NCI-H187 treated with DMSO at 0.1 percent for 48 hours (cell line): Measurements from ENCODE around the gene UBE3C.
"Not testable (repeated sequence)": the region's sequence is repeated elsewhere in the genome, so short reads cannot be mapped to it uniquely, and the experiment has no call there.

Experiments
- DNase-seq: peaks from one replicate; lab custom pipeline; 2025; lab: John Stamatoyannopoulos, UW

Gene UBE3C

DNA sequence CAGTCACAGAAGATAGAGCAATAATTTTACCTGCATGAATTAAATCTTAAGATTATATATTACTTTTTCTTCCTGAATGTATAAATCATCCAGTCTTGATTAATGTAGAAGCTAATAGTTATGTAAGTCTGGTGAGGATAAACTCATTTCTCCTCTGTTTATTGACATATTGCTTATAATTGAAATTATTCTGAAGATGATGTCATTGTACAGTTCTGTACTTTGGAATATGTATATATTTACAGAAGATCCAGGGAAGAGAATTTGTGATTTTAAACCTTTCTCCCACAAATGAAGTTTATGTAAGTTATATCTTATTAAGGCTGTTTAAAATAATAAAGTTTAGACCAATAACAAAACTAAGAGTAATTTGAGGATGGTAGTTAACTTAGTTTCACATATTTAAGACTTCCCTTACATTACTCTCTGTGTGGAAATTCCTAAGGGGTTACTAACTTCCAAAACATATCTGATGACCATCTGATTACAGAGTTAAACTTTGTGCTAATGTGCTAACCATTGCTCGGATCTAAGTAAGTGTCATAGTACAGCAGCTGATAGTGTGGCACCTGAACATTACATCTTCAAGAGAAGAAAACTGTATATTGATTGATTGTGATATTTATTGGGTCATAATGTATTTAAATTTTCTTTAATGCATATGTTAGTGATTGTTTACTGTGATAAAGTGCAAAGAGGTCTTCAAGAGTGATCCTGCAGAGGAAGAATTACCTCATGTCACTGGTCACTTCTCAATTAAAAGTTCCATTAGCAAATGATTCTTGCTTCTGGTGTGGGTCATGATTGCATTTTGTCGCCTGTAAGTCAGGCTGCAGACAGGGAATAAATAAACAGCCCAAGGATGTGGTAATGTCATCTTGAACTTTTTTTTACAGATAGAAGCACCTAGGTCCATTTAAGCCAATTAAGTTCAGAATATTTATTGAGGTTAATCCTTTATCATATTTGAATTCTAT is 96.9 kb downstream of the UBE3C start:
- no peak for DNase-seq

DNA sequence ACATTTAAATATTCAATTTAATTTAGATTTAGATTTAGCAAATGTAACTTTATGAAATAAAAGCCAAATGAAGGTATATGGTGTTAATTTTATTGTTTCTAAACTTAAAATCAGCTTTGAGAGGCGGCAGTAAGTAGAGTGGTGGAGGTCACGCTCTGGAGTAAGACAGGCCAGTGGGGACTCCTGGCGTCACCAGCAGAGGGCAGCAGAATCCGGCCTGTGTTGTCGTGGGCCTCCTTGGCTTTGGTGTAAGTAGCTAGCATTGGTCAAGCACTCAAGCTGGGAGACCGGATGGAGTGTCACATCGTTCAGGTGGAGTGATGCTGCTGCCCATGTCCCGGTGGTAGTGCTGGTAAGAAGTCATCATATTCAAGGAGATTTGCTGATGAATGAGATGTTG is 99.4 kb downstream of the UBE3C start:
- no peak for DNase-seq

DNA sequence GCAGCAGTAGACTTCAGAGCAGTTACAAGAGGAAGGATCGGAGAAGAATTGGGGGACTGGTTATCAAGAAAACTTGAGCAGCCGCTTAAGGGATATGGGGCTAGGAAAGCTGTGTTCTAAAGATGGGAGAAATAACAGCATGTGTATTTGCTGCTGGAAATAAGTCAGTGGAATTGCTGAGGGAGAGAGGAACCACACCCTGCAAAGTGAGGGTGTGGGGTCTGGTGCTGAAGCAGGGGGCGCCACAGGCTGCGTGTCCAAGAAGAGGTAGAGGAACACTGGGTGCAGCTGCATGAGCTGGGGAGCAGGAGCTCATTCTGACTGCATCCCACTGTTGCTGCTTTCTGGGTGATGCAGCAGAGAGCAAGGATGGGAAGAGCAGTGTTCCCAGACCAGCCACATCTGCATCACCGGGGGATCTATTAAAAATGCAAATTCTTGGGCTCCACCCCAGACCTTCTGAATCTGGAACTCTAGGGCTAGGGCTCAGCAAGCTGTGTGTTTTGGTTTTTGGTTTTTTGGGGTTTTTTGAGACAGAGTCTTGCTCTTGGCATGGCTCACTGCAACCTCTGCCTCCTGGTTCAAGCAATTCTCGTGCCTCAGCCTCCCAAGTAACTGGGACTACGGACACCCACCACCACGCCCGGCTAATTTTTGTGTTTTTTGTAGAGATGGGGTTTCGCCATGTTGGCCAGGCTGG is 101.0 kb downstream of the UBE3C start:
- DNase-seq = no peak

DNA sequence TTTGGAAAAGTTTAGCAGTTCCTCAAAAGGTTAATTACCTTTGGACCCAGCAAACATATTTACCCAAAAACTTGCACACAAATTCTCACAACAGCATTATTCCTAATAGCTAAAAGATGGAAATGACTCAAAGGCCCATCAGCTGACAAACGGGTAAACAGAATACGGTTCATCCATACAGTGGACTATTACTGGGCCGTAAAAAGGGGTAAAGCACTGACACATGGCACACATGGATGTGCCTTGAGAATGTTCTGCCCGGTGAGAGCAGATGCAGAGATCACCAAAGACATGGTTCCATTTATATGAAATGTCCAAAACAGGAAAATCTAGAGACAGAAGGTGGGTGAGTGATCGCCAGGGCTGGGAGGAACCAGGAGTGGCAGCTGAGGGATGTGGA is 102.9 kb downstream of the UBE3C start:
- DNase-seq = no peak

DNA sequence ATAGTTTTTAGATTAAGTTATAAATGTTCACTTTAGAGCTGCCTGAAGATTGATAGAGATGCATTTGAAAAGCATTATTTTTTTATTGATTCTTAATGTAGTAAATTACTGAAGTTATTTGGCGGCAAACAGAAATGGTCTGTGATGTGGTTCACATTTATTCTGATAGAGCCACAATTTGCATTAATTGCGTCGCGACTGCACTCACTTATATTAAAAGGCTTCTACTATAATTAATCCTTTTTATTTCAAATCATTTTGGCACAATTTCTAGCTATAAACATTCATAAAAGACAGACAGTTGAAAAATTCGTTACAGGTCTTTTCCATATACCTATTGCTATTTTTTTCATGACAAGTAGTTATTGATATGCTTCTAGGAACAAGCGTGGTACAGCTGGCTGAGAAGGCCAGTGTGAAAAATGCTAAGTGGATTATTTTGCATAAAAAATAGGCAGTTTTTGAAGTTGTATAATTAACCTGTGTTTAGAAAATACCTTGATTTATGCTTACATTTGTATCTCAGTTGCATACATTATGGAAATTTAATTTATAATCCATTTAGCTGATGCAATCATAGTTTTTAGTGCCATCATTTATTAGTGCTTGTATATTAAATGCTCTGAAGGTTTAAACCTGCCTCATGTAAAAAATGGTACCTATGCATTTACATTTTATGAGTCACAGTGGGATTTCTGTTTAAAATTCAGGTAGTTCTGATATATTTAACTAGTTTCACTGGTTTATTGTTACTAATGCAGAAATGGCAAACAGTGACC is 106.0 kb downstream of the UBE3C start:
- no peak for DNase-seq

DNA sequence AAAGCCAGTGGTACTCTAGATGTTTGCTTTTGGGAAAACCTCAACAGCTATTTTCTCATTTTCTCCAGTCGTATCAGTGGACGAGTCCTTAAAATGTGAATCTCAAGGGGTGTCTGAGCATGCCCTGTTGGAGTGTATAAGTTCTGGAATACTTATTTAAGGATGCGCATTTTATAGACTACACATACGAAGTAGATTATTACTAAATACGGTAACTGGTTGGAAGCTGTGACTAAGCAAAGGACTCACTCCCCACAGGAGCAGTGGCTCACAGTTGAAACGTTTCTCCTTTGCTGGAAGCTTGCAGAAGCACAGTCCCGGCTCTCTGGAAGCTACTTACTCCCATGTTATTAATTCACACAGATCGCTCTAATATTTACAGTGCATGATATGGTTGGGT is 107.3 kb downstream of the UBE3C start:
- no peak for DNase-seq

- no peak for DNase-seq
These were observed 109.9 kb downstream of the UBE3C start for GRCh38 chr7:157248659-157249058.

- DNase-seq = no peak
These were observed 112.0 kb downstream of the UBE3C start for GRCh38 chr7:157250605-157251228.

DNA sequence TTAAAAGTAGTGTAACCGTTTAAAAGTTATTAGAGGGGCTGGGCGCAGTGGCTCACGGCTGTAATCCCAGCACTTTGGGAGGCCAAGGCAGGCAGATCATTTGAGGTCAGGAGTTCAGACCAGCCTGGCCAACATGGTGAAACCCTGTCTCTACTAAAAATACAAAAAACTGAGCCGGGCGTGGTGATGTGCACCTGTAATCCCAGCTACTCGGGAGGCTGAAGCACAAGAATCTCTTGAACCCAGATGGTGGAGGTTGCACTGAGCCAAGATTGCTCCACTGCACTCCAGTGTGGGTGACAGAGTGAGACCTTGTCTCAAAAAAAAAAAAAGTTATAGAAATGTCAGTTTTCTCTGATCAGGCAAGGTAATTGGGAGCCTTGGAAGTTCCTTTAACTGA is 113.1 kb downstream of the UBE3C start:
- DNase-seq = not testable (repeated sequence)

- no peak for DNase-seq
These were observed 115.1 kb downstream of the UBE3C start for GRCh38 chr7:157253850-157254249.

DNA sequence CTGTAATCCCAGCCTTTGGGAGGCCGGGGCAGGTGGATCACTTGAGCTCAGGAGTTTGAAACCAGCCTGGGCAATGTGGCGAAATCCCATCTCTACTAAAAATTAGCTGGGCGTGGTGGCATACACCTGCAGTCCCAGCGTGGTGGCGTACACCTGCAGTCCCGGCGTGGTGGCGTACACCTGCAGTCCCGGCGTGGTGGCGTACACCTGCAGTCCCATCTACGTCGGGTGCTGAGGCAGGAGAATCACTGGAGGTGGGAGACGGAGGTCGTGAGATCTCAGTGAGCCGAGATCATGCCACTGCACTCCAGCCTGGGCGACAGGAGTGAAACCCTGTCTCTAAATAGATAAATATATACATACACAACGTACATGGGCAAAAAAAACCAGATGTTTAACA is 116.1 kb downstream of the UBE3C start:
- DNase-seq = not testable (repeated sequence)

- DNase-seq = no peak
These were observed 116.5 kb downstream of the UBE3C start for GRCh38 chr7:157255201-157255606.

- DNase-seq = no peak
These were observed 124.4 kb downstream of the UBE3C start for GRCh38 chr7:157263156-157263555.

DNA sequence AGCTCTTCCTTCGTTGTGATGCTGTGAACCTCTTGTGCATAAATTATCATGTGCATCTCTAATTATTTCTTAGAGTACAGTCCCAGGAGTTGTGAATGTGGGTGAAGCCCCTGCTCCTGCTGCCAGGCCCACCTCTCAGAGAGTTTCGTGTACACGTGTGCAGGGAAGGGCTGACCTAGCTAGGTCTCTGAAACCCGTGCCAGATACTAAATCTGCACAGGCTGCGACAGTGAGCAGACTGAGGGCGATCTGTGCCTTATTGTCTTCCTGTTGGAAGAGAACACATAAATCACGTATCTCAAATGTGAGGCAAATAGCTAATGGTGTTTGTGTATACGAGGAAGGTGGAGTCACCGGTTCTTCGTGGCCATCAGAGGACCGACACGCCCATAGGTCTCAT is 126.3 kb downstream of the UBE3C start:
- no peak for DNase-seq

GRCh38 chr7:157266272-157266671 is 127.5 kb downstream of the UBE3C start:
- DNase-seq = no peak

DNA sequence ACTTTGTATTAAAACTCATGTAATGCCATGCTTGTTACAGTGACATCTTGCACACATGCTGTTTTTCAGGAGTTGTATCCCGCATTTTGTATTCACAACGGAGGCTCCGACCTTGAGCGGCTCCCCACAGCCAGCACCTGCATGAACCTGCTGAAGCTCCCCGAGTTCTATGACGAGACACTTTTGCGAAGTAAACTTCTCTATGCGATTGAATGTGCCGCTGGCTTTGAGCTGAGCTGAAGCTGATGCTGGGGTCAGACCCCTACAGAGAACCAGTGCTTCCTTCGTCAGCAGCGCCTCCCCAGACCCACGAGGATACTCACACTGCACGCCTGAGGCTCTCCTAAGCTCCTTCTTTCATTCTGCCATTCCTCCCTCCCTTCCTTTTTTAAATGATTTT is 128.8 kb downstream of the UBE3C start:
- no peak for DNase-seq

DNA sequence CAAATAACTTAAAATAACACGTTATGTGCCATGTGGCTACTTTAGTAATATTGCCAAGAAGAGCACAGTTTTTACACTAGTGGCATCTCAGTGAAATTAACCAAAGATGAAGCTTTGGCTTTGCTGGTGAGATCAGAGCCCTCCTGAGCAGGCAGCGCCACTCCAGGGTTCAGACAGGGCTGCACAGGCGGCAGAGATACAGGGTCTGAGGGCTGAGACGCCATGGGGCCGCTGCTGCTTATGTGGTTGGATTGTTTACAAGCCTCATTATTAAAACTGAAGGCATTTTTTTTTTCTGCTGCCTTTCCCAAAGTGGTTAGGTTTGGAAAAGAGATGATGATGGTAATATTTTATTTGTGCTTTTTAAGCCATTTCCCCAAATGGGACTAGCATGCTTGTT is 129.2 kb downstream of the UBE3C start:
- no peak for DNase-seq

GRCh38 chr7:157268540-157268939 is 129.8 kb downstream of the UBE3C start:
- DNase-seq = no peak

- DNase-seq = no peak
These were observed 130.8 kb downstream of the UBE3C start for GRCh38 chr7:157269341-157270059.

DNA sequence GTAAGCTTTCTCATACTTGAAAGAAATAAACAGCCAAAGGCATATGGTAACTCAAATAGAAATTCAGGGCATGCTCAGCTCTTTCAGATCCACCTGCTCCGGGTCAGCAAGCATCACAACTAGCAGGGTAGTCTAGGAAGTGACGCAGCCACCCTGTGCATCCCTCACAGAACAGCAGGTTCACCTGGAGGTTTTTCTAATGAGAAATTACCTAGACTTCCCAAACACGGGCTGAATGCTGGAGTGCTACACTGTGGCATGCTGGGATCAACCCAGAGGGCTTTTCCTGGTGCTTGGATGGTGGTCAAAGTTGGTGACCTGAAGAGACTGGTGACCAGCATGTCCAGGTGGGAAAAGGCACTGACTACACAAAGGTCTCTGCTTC is 131.3 kb downstream of the UBE3C start:
- no peak for DNase-seq

GRCh38 chr7:157271315-157271990 is 132.7 kb downstream of the UBE3C start:
- no peak for DNase-seq
